ENCODE results near the gene IFNK. TPM values are rescaled to one million over a fixed set of nuclear protein-coding genes. Genes with fewer than 3 reads are reported as not detected.

Gene IFNK
- total RNA-seq (not detected), polyA plus RNA-seq (not detected)
- long read RNA-seq, donor 1 = 0 reads
- long read RNA-seq, donor 2 = 0 reads

- Histone ChIP-seq H3K36me3 (peaks cover 0 to 5% (median 0%) of the 10 kb centered on the region in 6 donors), H3K4me3 (no peak within 1 kb of the TSS), H3K9me3 (no peaks in the 10 kb centered on the region), H3K27me3 (replicated peaks in 1 of 7) (peaks cover 0 to 18% (median 0%) of the 10 kb centered on the region in 7 donors), H3K4me1 (peaks cover 3 to 45% (median 30%) of the 10 kb centered on the region in 6 donors), H3K27ac (no peak within 1 kb of the TSS)
- intact Hi-C loops (cut with DNase I; ENCODE audit: low total_unique reads) = no loop called here
- no peak for DNase-seq
- 73 to 89% (median 86%) methylated on average over 2 of the region's 2 CpGs for WGBS, 5 donors
- TF ChIP-seq CTCF (IDR thresholded peaks at IDR 0.05 in 8 of 11, conservative IDR thresholded peaks at IDR 0.05 in 3 of 11) = no peak
- no peak for TF ChIP-seq POLR2A (IDR thresholded peaks at IDR 0.05)
- no peak for TF ChIP-seq POLR2AphosphoS5 (IDR thresholded peaks at IDR 0.05)
Observed at GRCh38 chr9:27524236-27524635, at the start of gene IFNK. IFNK (plus strand) TSS chr9:27524290; CDS start chr9:27524337, 47 bp downstream.

GRCh38 chr9:27474305-27474704 is 49.8 kb upstream of the IFNK start:
- 48 to 100% (median 68%) methylated on average over 1 of the region's 1 CpG for WGBS, 5 donors
- TF ChIP-seq POLR2A (IDR thresholded peaks at IDR 0.05) = no peak
- TF ChIP-seq POLR2AphosphoS5 (IDR thresholded peaks at IDR 0.05) = no peak
- no peak for TF ChIP-seq CTCF (IDR thresholded peaks at IDR 0.05 in 8 of 11, conservative IDR thresholded peaks at IDR 0.05 in 3 of 11)
- H3K36me3 ChIP-seq = peaks cover 0 to 6% (median 0%) of the 10 kb centered on the region in 6 donors
- DNase-seq = no peak
- no peak overlapping the region for H3K27ac ChIP-seq
- H3K27me3 ChIP-seq (replicated peaks in 1 of 7) = no peaks in the 10 kb centered on the region
- intact Hi-C loops (cut with DNase I; ENCODE audit: low total_unique reads) = no loop called here
- H3K4me1 ChIP-seq = peaks cover 0 to 67% (median 12%) of the 10 kb centered on the region in 6 donors
- H3K9me3 ChIP-seq = peaks cover 0 to 14% (median 11%) of the 10 kb centered on the region in 8 donors
- no peak overlapping the region for H3K4me3 ChIP-seq

GRCh38 chr9:27475057-27475595 is 49.0 kb upstream of the IFNK start:
- Histone ChIP-seq H3K4me1 (peaks cover 0 to 67% (median 10%) of the 10 kb centered on the region in 6 donors), H3K27me3 (replicated peaks in 1 of 7) (no peaks in the 10 kb centered on the region), H3K36me3 (peaks cover 0 to 6% (median 0%) of the 10 kb centered on the region in 6 donors), H3K27ac (no peak overlapping the region), H3K4me3 (no peak overlapping the region), H3K9me3 (peaks cover 0 to 14% (median 11%) of the 10 kb centered on the region in 8 donors)
- 93 to 97% (median 95%) methylated on average over 7 of the region's 7 CpGs for WGBS, 5 donors
- TF ChIP-seq POLR2A (IDR thresholded peaks at IDR 0.05) (no peak), POLR2AphosphoS5 (IDR thresholded peaks at IDR 0.05) (no peak), CTCF (IDR thresholded peaks at IDR 0.05 in 8 of 11, conservative IDR thresholded peaks at IDR 0.05 in 3 of 11) (no peak)
- intact Hi-C loops (cut with DNase I; ENCODE audit: low total_unique reads) = no loop called here
- DNase-seq = no peak

- DNase-seq = no peak
- Histone ChIP-seq H3K27ac (no peak overlapping the region), H3K27me3 (replicated peaks in 1 of 7) (no peaks in the 10 kb centered on the region), H3K36me3 (no peaks in the 10 kb centered on the region), H3K9me3 (peaks cover 0 to 14% (median 11%) of the 10 kb centered on the region in 8 donors), H3K4me3 (no peak overlapping the region), H3K4me1 (peaks cover 0 to 66% (median 11%) of the 10 kb centered on the region in 6 donors)
- intact Hi-C loops (cut with DNase I; ENCODE audit: low total_unique reads) = no loop called here
- WGBS, 5 donors = 93 to 98% (median 96%) methylated on average over 6 of the region's 6 CpGs
- TF ChIP-seq CTCF (IDR thresholded peaks at IDR 0.05 in 8 of 11, conservative IDR thresholded peaks at IDR 0.05 in 3 of 11) (no peak), POLR2AphosphoS5 (IDR thresholded peaks at IDR 0.05) (no peak), POLR2A (IDR thresholded peaks at IDR 0.05) (no peak)
Observed at GRCh38 chr9:27476870-27477515, 47.1 kb upstream of the IFNK start.

Data from spleen (tissue), 13 donors.